Measurements from ENCODE around the gene ASTN2.

Gene ASTN2

DNA sequence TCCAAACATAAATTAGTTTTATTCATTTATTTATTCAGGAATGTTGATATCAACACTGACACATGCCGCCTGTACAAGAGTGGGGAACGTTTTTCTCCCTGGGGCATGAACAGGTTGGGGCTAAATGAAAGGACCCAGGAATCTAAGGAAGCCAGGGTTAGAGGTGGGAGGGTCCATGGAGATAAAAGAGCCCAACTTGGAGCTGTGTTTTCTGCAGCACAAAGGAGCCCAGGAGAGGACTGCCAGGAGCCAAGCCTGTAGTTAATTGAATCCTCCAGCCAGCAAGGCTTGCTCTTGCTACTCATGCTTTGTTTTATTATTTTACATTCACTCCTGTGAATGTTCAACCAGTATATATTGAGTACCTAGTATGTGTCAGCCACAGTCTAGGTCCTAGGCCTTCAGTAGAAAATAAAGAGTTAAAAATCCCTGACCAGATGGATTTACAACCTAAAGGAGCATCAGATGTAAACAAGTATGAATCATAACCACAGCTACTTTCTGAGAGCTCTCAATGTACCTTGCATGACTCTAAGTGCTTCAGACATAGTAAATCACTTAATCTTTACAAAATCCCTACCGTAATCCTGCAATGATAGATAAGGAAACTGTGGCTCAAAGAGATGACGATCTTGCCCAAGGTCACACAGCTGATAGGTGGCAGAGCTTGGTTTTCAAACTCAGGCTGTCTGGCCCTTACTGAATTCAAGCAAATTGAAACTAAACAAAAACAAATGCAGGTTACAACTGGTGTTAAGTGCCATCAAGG lies 69.8 kb downstream of the ASTN2 start:
- TF ChIP-seq ZNF274 (IDR thresholded peaks at IDR 0.05; ENCODE audit: low read depth, low read length), result no peak
- TF ChIP-seq SUZ12 (IDR thresholded peaks at IDR 0.05; ENCODE audit: extremely low read depth, insufficient read depth, insufficient read length), result no peak
- no peak for TF ChIP-seq YY1 (IDR thresholded peaks at IDR 0.05; ENCODE audit: insufficient read depth, insufficient read length)
- no peak for DNase-seq (ENCODE audit: low read depth, low spot score)
- Histone ChIP-seq H3K4me1 (ENCODE audit: insufficient read depth, insufficient read length) (no peaks in the 10 kb centered on the region), H3K9ac (ENCODE audit: insufficient read length, low read depth) (no peak overlapping the region), H3K9me3 (ENCODE audit: insufficient read depth, low read length) (peaks cover 4% of the 10 kb centered on the region; the same call in 1 of the 2 replicates), H3K27me3 (ENCODE audit: insufficient read depth, insufficient read length) (no peaks in the 10 kb centered on the region), H3K36me3 (ENCODE audit: insufficient read depth, insufficient read length, low read length) (no peaks in the 10 kb centered on the region), H3K4me3 (ENCODE audit: insufficient read length, low read depth) (no peak overlapping the region)

DNA sequence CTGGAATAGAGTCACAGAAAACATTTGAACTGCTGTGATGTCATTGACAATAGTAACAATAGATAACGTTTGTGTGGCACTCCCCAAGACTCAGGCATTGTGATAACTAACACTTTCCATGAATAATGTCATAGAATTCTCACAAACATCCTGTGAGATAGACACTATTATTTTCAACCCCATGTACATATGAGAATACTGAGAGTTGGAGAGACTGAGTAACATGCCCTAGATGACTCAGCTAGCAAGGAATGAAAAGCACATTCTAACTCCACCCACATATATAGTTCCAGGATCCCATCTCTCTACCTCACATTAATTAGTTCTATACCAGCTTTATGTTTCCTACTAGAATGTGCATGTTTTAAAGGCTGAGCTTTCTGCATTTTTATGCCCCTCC lies 71.4 kb downstream of the ASTN2 start:
- Histone ChIP-seq H3K36me3 (ENCODE audit: insufficient read depth, insufficient read length, low read length) (no peaks in the 10 kb centered on the region), H3K9me3 (ENCODE audit: insufficient read depth, low read length) (peaks cover 4% of the 10 kb centered on the region; the same call in 1 of the 2 replicates), H3K4me3 (ENCODE audit: insufficient read length, low read depth) (no peak overlapping the region), H3K27me3 (ENCODE audit: insufficient read depth, insufficient read length) (no peaks in the 10 kb centered on the region), H3K9ac (ENCODE audit: insufficient read length, low read depth) (no peak overlapping the region), H3K4me1 (ENCODE audit: insufficient read depth, insufficient read length) (no peaks in the 10 kb centered on the region)
- no peak for DNase-seq (ENCODE audit: low read depth, low spot score)
- TF ChIP-seq ZNF274 (IDR thresholded peaks at IDR 0.05; ENCODE audit: low read depth, low read length), result no peak
- TF ChIP-seq SUZ12 (IDR thresholded peaks at IDR 0.05; ENCODE audit: extremely low read depth, insufficient read depth, insufficient read length), result no peak
- no peak for TF ChIP-seq YY1 (IDR thresholded peaks at IDR 0.05; ENCODE audit: insufficient read depth, insufficient read length)

DNA sequence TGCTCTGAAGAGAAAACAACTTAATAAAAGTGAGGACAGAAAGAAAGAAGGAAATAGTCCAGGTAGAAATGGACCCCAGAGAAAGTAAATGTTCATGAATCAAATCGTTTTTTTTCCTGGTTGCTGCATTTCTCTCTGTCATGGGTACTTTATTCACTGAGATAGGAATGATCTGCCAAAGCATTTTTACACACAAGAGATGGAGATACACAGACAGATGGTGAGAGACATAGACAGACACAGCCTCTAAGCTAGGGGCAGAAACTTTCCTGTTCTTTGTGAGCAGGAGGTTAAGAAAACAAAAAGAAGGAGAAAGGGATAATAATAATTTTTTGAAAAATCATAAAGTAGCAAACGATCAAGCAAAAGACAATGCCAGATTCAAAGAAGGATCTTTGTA lies 73.7 kb downstream of the ASTN2 start:
- DNase-seq (ENCODE audit: low read depth, low spot score), result no peak
- Histone ChIP-seq H3K9ac (ENCODE audit: insufficient read length, low read depth) (no peak overlapping the region), H3K4me3 (ENCODE audit: insufficient read length, low read depth) (no peak overlapping the region), H3K36me3 (ENCODE audit: insufficient read depth, insufficient read length, low read length) (no peaks in the 10 kb centered on the region), H3K9me3 (ENCODE audit: insufficient read depth, low read length) (peaks cover 4% of the 10 kb centered on the region; the same call in 1 of the 2 replicates), H3K27me3 (ENCODE audit: insufficient read depth, insufficient read length) (no peaks in the 10 kb centered on the region), H3K4me1 (ENCODE audit: insufficient read depth, insufficient read length) (no peaks in the 10 kb centered on the region)
- no peak for TF ChIP-seq SUZ12 (IDR thresholded peaks at IDR 0.05; ENCODE audit: extremely low read depth, insufficient read depth, insufficient read length)
- no peak for TF ChIP-seq ZNF274 (IDR thresholded peaks at IDR 0.05; ENCODE audit: low read depth, low read length)
- no peak for TF ChIP-seq YY1 (IDR thresholded peaks at IDR 0.05; ENCODE audit: insufficient read depth, insufficient read length)

DNA sequence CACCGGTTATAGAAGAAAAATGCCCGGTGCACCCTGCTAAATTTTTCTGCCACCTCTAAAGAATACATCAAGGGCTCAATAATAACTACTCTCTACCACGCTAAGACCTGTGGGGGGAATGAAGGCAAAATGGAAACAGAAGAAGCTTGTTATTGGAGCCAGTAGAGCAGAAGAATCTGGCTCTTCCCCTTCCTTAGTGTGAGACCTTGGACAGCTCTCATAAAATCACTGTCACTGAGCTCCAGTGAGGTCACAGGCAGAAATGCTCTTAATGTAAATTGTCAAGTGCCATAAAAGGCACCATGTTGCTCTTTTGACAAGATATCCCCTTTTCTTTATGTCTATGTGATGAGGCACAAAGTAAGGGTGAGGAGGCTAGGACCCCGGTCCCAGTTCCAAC lies 74.4 kb downstream of the ASTN2 start:
- Histone ChIP-seq H3K27me3 (ENCODE audit: insufficient read depth, insufficient read length) (no peaks in the 10 kb centered on the region), H3K9ac (ENCODE audit: insufficient read length, low read depth) (no peak overlapping the region), H3K4me3 (ENCODE audit: insufficient read length, low read depth) (no peak overlapping the region), H3K36me3 (ENCODE audit: insufficient read depth, insufficient read length, low read length) (no peaks in the 10 kb centered on the region), H3K4me1 (ENCODE audit: insufficient read depth, insufficient read length) (no peaks in the 10 kb centered on the region), H3K9me3 (ENCODE audit: insufficient read depth, low read length) (peaks cover 4% of the 10 kb centered on the region; the same call in 1 of the 2 replicates)
- TF ChIP-seq ZNF274 (IDR thresholded peaks at IDR 0.05; ENCODE audit: low read depth, low read length), result no peak
- no peak for TF ChIP-seq SUZ12 (IDR thresholded peaks at IDR 0.05; ENCODE audit: extremely low read depth, insufficient read depth, insufficient read length)
- no peak for TF ChIP-seq YY1 (IDR thresholded peaks at IDR 0.05; ENCODE audit: insufficient read depth, insufficient read length)
- DNase-seq (ENCODE audit: low read depth, low spot score), result no peak

DNA sequence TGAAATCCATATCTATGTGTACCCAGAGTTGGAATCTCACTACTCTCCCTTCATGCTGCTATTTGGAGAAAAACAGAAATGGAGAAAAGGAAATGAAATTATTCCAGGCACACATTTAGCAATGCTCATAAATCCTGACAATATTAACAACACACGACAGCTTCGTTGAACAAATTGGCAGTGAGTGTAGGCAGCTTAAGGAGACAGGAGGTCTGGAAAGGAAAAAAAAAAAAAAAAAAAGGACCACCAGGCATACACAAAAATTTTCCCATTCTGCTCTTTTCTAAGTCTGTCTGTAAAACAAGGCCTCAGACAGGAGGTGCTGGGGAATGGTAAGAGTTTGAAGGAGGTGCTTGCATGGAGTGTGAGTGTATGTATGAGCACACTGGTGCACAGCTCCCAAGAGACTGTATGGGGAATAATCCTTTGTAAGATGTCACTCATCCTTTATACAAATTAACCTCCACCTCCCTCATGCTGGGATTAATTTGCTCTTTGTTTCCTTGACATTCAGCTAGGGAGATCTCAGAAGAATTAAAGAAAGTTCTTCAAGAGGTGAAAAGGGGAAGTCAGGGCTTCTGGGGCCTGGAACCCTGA lies 78.9 kb downstream of the ASTN2 start:
- no peak overlapping the region for H3K9ac ChIP-seq (ENCODE audit: insufficient read length, low read depth)
- TF ChIP-seq ZNF274 (IDR thresholded peaks at IDR 0.05; ENCODE audit: low read depth, low read length) (no peak), SUZ12 (IDR thresholded peaks at IDR 0.05; ENCODE audit: extremely low read depth, insufficient read depth, insufficient read length) (no peak), YY1 (IDR thresholded peaks at IDR 0.05; ENCODE audit: insufficient read depth, insufficient read length) (no peak)
- no peaks in the 10 kb centered on the region for H3K9me3 ChIP-seq (ENCODE audit: insufficient read depth, low read length)
- H3K4me3 ChIP-seq (ENCODE audit: insufficient read length, low read depth), result no peak overlapping the region
- no peaks in the 10 kb centered on the region for H3K27me3 ChIP-seq (ENCODE audit: insufficient read depth, insufficient read length)
- no peaks in the 10 kb centered on the region for H3K36me3 ChIP-seq (ENCODE audit: insufficient read depth, insufficient read length, low read length)
- no peak for DNase-seq (ENCODE audit: low read depth, low spot score)
- no peaks in the 10 kb centered on the region for H3K4me1 ChIP-seq (ENCODE audit: insufficient read depth, insufficient read length)

DNA sequence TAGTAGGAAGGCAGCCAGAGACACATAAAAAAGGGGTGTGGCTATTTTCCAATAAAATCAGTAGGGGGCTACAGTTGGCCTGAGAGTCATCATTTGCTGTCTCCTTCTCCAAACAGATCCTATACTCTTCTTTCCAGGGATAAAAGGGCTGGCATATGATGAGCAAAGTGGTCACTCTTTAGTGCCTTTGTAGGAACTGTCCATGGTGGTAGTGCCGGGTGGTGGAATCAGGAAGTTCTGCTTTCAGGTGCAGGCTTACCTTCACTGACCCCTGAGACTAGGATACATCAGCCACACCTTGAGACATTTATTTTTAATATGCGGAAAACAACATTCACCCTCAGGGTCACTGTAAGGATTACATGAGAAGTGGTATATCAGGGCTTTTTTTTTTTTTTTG lies 80.8 kb downstream of the ASTN2 start:
- H3K9me3 ChIP-seq (ENCODE audit: insufficient read depth, low read length), result no peaks in the 10 kb centered on the region
- no peak for DNase-seq (ENCODE audit: low read depth, low spot score)
- no peaks in the 10 kb centered on the region for H3K27me3 ChIP-seq (ENCODE audit: insufficient read depth, insufficient read length)
- no peaks in the 10 kb centered on the region for H3K36me3 ChIP-seq (ENCODE audit: insufficient read depth, insufficient read length, low read length)
- no peak overlapping the region for H3K9ac ChIP-seq (ENCODE audit: insufficient read length, low read depth)
- no peak overlapping the region for H3K4me3 ChIP-seq (ENCODE audit: insufficient read length, low read depth)
- no peaks in the 10 kb centered on the region for H3K4me1 ChIP-seq (ENCODE audit: insufficient read depth, insufficient read length)
- no peak for TF ChIP-seq SUZ12 (IDR thresholded peaks at IDR 0.05; ENCODE audit: extremely low read depth, insufficient read depth, insufficient read length)
- no peak for TF ChIP-seq YY1 (IDR thresholded peaks at IDR 0.05; ENCODE audit: insufficient read depth, insufficient read length)
- no peak for TF ChIP-seq ZNF274 (IDR thresholded peaks at IDR 0.05; ENCODE audit: low read depth, low read length)

DNA sequence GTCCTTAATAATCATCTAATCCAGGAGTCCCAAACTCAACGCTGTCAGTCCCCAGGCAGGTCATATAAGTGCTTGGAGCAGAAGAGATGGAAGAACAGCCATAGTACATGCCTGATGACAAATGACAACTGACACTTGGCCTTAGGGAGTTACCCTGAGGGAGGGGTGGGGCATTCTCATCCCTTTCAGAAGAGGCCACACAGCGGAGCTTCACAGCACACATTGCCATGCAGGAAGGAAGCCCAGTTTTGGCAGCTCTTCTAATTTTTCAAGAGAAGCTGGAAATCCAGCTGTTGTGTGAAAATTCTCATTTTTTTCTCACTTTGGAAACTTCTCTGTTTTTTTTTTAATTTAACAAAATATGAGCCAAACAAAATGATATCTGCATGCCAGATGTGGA lies 89.0 kb downstream of the ASTN2 start:
- Histone ChIP-seq H3K27me3 (ENCODE audit: insufficient read depth, insufficient read length) (no peaks in the 10 kb centered on the region), H3K9ac (ENCODE audit: insufficient read length, low read depth) (no peak overlapping the region), H3K4me3 (ENCODE audit: insufficient read length, low read depth) (no peak overlapping the region), H3K4me1 (ENCODE audit: insufficient read depth, insufficient read length) (no peaks in the 10 kb centered on the region), H3K36me3 (ENCODE audit: insufficient read depth, insufficient read length, low read length) (no peaks in the 10 kb centered on the region), H3K9me3 (ENCODE audit: insufficient read depth, low read length) (no peaks in the 10 kb centered on the region)
- no peak for TF ChIP-seq YY1 (IDR thresholded peaks at IDR 0.05; ENCODE audit: insufficient read depth, insufficient read length)
- TF ChIP-seq SUZ12 (IDR thresholded peaks at IDR 0.05; ENCODE audit: extremely low read depth, insufficient read depth, insufficient read length), result no peak
- no peak for TF ChIP-seq ZNF274 (IDR thresholded peaks at IDR 0.05; ENCODE audit: low read depth, low read length)
- no peak for DNase-seq (ENCODE audit: low read depth, low spot score)

Measured in NT2/D1 (cell line).